ENCODE measurements around the gene COL16A1.

COL16A1 gene

GRCh38 chr1:31705080-31705866 is 1.5 kb upstream of the COL16A1 start:
- DNase-seq = peak; percentile 90

- no peak for DNase-seq
These were observed 658 bp upstream of the COL16A1 start for GRCh38 chr1:31704271-31705079.

- no peak for DNase-seq
These were observed 897 bp downstream of the COL16A1 start for GRCh38 chr1:31702836-31703404.

GRCh38 chr1:31701091-31701736 is 2.6 kb downstream of the COL16A1 start:
- peak; percentile 93 for DNase-seq

GRCh38 chr1:31700468-31701090 is 3.2 kb downstream of the COL16A1 start:
- no peak for DNase-seq

GRCh38 chr1:31699341-31699891 is 4.4 kb downstream of the COL16A1 start:
- no peak for DNase-seq

GRCh38 chr1:31697369-31697984 is 6.3 kb downstream of the COL16A1 start:
- DNase-seq = no peak

GRCh38 chr1:31696242-31696641 is 7.6 kb downstream of the COL16A1 start:
- peak; percentile 70 for DNase-seq

GRCh38 chr1:31695327-31695726 is 8.5 kb downstream of the COL16A1 start:
- DNase-seq = no peak

GRCh38 chr1:31694964-31695313 is 8.9 kb downstream of the COL16A1 start:
- peak; percentile 61 for DNase-seq

GRCh38 chr1:31694069-31694963 is 9.5 kb downstream of the COL16A1 start:
- no peak for DNase-seq

- DNase-seq = no peak
These were observed 10.6 kb downstream of the COL16A1 start for GRCh38 chr1:31693231-31693630.

- DNase-seq = no peak
These were observed 11.9 kb downstream of the COL16A1 start for GRCh38 chr1:31691951-31692350.

GRCh38 chr1:31691446-31691845 is 12.4 kb downstream of the COL16A1 start:
- no peak for DNase-seq

- no peak for DNase-seq
These were observed 12.9 kb downstream of the COL16A1 start for GRCh38 chr1:31690921-31691320.

GRCh38 chr1:31689854-31690253 is 14.0 kb downstream of the COL16A1 start:
- no peak for DNase-seq

GRCh38 chr1:31689379-31689778 is 14.4 kb downstream of the COL16A1 start:
- DNase-seq = no peak

GRCh38 chr1:31688233-31688918 is 15.4 kb downstream of the COL16A1 start:
- DNase-seq = no peak

- DNase-seq = no peak
These were observed 16.2 kb downstream of the COL16A1 start for GRCh38 chr1:31687601-31688000.

- no peak for DNase-seq
These were observed 18.0 kb downstream of the COL16A1 start for GRCh38 chr1:31685795-31686194.
